A673 (cell line): ENCODE data around the gene ITGB8. TPM values are rescaled to one million over a fixed set of nuclear protein-coding genes. Genes with fewer than 3 reads are reported as not detected.

Experiments
- BruUV-seq: library from RNA; stranded (reverse); fragments of 400-500 nt; replicated peaks from 2 replicates; lab custom pipeline; 2021; lab: Mats Ljungman, UMichigan
- CTCF ChIA-PET: fragments of 300-600 bp; sonication (Branson Sonifier 250); formaldehyde crosslinking; loops from one replicate; lab custom pipeline; 2022; ENCODE audit warnings: antibody characterized with exemption; lab: Charles Lee
- POLR2A ChIA-PET: fragments of 300-600 bp; sonication (Branson Sonifier 250); formaldehyde crosslinking; loops from one replicate; lab custom pipeline; 2022; ENCODE audit warnings: antibody characterized with exemption; ENCODE audit not compliant: low non-redundant PET; lab: Charles Lee
- DNase-seq: peaks from one replicate; pipeline ENCODE4 v3.0.0-alpha.2; 2015; ENCODE audit warnings: low spot score
- H3K27ac ChIP-seq: fragments of 200-600 bp; sonication (generic); 2 replicates; pipeline ENCODE4 v1.5.1; 2016; ENCODE audit warnings: mixed run types, low read depth, mild to moderate bottlenecking, mixed read lengths, antibody characterized with exemption, low read length; ENCODE audit not compliant: poor library complexity, severe bottlenecking
- H3K27me3 ChIP-seq: fragments of 200-600 bp; sonication (generic); replicated peaks from 2 replicates; pipeline ENCODE4 v1.6.1; 2017; ENCODE audit warnings: mixed run types, low read depth, mild to moderate bottlenecking, mixed read lengths, antibody characterized with exemption, low read length; ENCODE audit not compliant: insufficient read depth, poor library complexity
- H3K36me3 ChIP-seq: fragments of 200-600 bp; sonication (generic); 2 replicates; pipeline ENCODE4 v1.6.1; 2016; ENCODE audit warnings: mixed run types, mild to moderate bottlenecking, mixed read lengths, antibody characterized with exemption, low read length; ENCODE audit not compliant: insufficient read depth, poor library complexity, severe bottlenecking
- H3K4me1 ChIP-seq: fragments of 200-600 bp; sonication (generic); 2 replicates; pipeline ENCODE4 v1.6.1; 2017; ENCODE audit warnings: mixed run types, mild to moderate bottlenecking, mixed read lengths, antibody characterized with exemption, low read length; ENCODE audit not compliant: insufficient read depth, poor library complexity, severe bottlenecking
- H3K4me3 ChIP-seq: fragments of 200-600 bp; sonication (generic); 2 replicates; pipeline ENCODE4 v1.5.1; 2016; ENCODE audit warnings: low read depth, mixed run types, mild to moderate bottlenecking, mixed read lengths, low read length; ENCODE audit not compliant: poor library complexity, severe bottlenecking
- H3K9me3 ChIP-seq: fragments of 200-600 bp; sonication (generic); 2 replicates; pipeline ENCODE4 v1.6.1; 2016; ENCODE audit warnings: mixed run types, low read depth, mild to moderate bottlenecking, mixed read lengths, antibody characterized with exemption, low read length; ENCODE audit not compliant: poor library complexity, severe bottlenecking
- EZH2 ChIP-seq: fragments of 200-600 bp; sonication (generic); IDR thresholded peaks from 2 replicates; pipeline ENCODE4 v1.6.1; 2017; ENCODE audit warnings: borderline replicate concordance, low read depth, mild to moderate bottlenecking, mixed read lengths, antibody characterized with exemption, low read length; ENCODE audit not compliant: poor library complexity, severe bottlenecking
- intact Hi-C: fragments of 100-400 bp; cut with micrococcal nuclease; formaldehyde crosslinking; loops from one replicate; pipeline ENCODE4 v1.10.0; 2022; ENCODE audit not compliant: unreplicated experiment
- total RNA-seq: library from RNA; stranded (reverse); gene quantifications from 2 replicates; pipeline ENCODE4 v1.2.3, GENCODE V29; 2021
- TF ChIP-seq, protein P1 (sequence below): fragments of 300-800, 200-600 bp; sonication (generic); conservative IDR thresholded peaks from 2 replicates; pipeline ENCODE4 v1.5.1; 2017; ENCODE audit warnings: low read depth, mild to moderate bottlenecking, antibody characterized with exemption, low read length, moderate library complexity, mixed read lengths

The ITGB8 gene
- total RNA-seq, 1 experiment from 2014 or later: 1.3 TPM

GRCh38 chr7:20320322-20320721 is 10.4 kb upstream of the ITGB8 start:
- CTCF ChIA-PET: no interaction called here
- no peaks in the 10 kb centered on the region for H3K4me1 ChIP-seq
- H3K27me3 ChIP-seq: no peaks in the 10 kb centered on the region
- BruUV-seq: no TSS peak
- H3K27ac ChIP-seq: no peak overlapping the region
- no peak overlapping the region for H3K4me3 ChIP-seq
- intact Hi-C loops: no loop called here
- TF ChIP-seq, protein P1, sequence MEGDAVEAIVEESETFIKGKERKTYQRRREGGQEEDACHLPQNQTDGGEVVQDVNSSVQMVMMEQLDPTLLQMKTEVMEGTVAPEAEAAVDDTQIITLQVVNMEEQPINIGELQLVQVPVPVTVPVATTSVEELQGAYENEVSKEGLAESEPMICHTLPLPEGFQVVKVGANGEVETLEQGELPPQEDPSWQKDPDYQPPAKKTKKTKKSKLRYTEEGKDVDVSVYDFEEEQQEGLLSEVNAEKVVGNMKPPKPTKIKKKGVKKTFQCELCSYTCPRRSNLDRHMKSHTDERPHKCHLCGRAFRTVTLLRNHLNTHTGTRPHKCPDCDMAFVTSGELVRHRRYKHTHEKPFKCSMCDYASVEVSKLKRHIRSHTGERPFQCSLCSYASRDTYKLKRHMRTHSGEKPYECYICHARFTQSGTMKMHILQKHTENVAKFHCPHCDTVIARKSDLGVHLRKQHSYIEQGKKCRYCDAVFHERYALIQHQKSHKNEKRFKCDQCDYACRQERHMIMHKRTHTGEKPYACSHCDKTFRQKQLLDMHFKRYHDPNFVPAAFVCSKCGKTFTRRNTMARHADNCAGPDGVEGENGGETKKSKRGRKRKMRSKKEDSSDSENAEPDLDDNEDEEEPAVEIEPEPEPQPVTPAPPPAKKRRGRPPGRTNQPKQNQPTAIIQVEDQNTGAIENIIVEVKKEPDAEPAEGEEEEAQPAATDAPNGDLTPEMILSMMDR: no peak
- H3K36me3 ChIP-seq: no peaks in the 10 kb centered on the region
- DNase-seq: no peak
- POLR2A ChIA-PET: no interaction called here
- no peaks in the 10 kb centered on the region for H3K9me3 ChIP-seq

DNA sequence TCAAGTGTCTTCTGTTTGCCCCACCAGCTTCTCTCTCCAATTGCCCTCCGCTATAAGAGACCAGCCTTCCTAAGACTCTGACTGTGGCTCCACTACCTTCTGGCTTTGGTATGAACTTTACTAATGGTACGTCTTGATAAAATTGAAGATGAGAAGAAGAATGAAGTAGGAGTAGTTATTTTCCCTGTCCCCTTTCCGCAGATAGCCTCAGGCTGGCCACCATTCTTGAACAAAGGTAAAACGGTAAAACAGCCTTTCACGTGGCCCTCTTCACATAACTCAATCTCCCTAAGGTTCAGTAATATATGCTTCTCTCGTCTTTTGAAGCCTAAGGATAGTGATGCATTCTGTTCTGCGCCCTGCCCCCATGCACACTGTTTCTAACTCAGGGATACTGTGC is 9.9 kb upstream of the ITGB8 start:
- no TSS peak for BruUV-seq
- H3K4me3 ChIP-seq: no peak overlapping the region
- no peak overlapping the region for H3K27ac ChIP-seq
- intact Hi-C loops: no loop called here
- H3K36me3 ChIP-seq: no peaks in the 10 kb centered on the region
- H3K9me3 ChIP-seq: no peaks in the 10 kb centered on the region
- H3K4me1 ChIP-seq: no peaks in the 10 kb centered on the region
- ChIA-PET POLR2A (no interaction called here), CTCF (no interaction called here)
- H3K27me3 ChIP-seq: no peaks in the 10 kb centered on the region
- no peak for TF ChIP-seq EZH2
- TF ChIP-seq, protein P1: no peak
- no peak for DNase-seq

DNA sequence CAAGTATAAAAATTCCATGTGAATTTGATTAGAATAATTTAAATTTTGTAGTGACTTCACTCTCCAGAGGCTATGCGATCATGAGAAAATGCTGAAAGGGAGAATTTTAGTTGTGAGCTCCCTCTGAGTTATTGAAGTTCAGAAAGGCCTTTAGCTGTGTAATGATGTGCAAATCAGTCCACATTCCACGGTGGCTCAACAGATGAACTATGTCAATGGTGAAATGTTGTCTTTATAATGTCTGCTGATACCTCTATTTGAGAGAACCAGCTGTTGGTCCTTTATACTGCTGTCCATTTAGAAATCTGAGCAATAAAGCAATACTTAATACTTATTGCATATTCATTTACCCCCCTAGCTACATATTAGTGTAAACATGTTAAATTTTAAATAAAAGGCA is 7.1 kb upstream of the ITGB8 start:
- Histone ChIP-seq H3K27ac (no peak overlapping the region), H3K36me3 (no peaks in the 10 kb centered on the region), H3K4me3 (no peak overlapping the region), H3K9me3 (no peaks in the 10 kb centered on the region), H3K4me1 (no peaks in the 10 kb centered on the region), H3K27me3 (no peaks in the 10 kb centered on the region)
- no TSS peak for BruUV-seq
- TF ChIP-seq EZH2: no peak
- TF ChIP-seq, protein P1: no peak
- intact Hi-C loops: no loop called here
- DNase-seq: peak; percentile 41
- CTCF ChIA-PET: no interaction called here
- POLR2A ChIA-PET: no interaction called here
